GM21737 (cell line): ENCODE data around the gene E2F3.
"Not testable (repeated sequence)": the region's sequence is repeated elsewhere in the genome, so short reads cannot be mapped to it uniquely, and the experiment has no call there.

Experiments
- ATAC-seq: cut with Tn5 transposase; IDR thresholded peaks from one replicate; pipeline ENCODE4 v1.9.1; 2021; ENCODE audit warnings: mild to moderate bottlenecking, moderate library complexity; ENCODE audit not compliant: unreplicated experiment

The E2F3 gene

GRCh38 chr6:20464847-20465246 lies 63.2 kb downstream of the E2F3 start:
- ATAC-seq: no peak

GRCh38 chr6:20465616-20466015 lies 63.9 kb downstream of the E2F3 start:
- ATAC-seq: not testable (repeated sequence)

- no peak for ATAC-seq
These were observed 65.8 kb downstream of the E2F3 start for GRCh38 chr6:20467437-20467836.

- no peak for ATAC-seq
These were observed 66.5 kb downstream of the E2F3 start for GRCh38 chr6:20468209-20468608.

- ATAC-seq: no peak
These were observed 71.1 kb downstream of the E2F3 start for GRCh38 chr6:20472748-20473147.

GRCh38 chr6:20473518-20473917 lies 71.8 kb downstream of the E2F3 start:
- ATAC-seq: no peak

- no peak for ATAC-seq
These were observed 73.3 kb downstream of the E2F3 start for GRCh38 chr6:20474874-20475542.

GRCh38 chr6:20476501-20477043 lies 74.9 kb downstream of the E2F3 start:
- no peak for ATAC-seq

GRCh38 chr6:20477485-20477884 lies 75.8 kb downstream of the E2F3 start:
- ATAC-seq: no peak

GRCh38 chr6:20479060-20479459 lies 77.4 kb downstream of the E2F3 start:
- no peak for ATAC-seq

- no peak for ATAC-seq
These were observed 77.8 kb downstream of the E2F3 start for GRCh38 chr6:20479526-20479925.

- no peak for ATAC-seq
These were observed 79.6 kb downstream of the E2F3 start for GRCh38 chr6:20481281-20481680.

- no peak for ATAC-seq
These were observed 82.3 kb downstream of the E2F3 start for GRCh38 chr6:20483887-20484497.

- no peak for ATAC-seq
These were observed 85.0 kb downstream of the E2F3 start for GRCh38 chr6:20486641-20487040.

- no peak for ATAC-seq
These were observed 86.1 kb downstream of the E2F3 start for GRCh38 chr6:20487669-20488375.

- ATAC-seq: no peak
These were observed 88.9 kb downstream of the E2F3 start for GRCh38 chr6:20490591-20490990.

GRCh38 chr6:20492099-20492498 lies 90.4 kb downstream of the E2F3 start:
- no peak for ATAC-seq

GRCh38 chr6:20497216-20498040 lies 95.7 kb downstream of the E2F3 start:
- ATAC-seq: no peak

GRCh38 chr6:20498041-20498385 lies 96.3 kb downstream of the E2F3 start:
- no peak for ATAC-seq

- no peak for ATAC-seq
These were observed 107.5 kb downstream of the E2F3 start for GRCh38 chr6:20509212-20509611.

GRCh38 chr6:20511852-20512251 lies 110.2 kb downstream of the E2F3 start:
- no peak for ATAC-seq
